GM18502 (cell line): ENCODE data around the gene OVAAL.
"Not testable (repeated sequence)": the region's sequence is repeated elsewhere in the genome, so short reads cannot be mapped to it uniquely, and the experiment has no call there.

Experiments used
- ATAC-seq: cut with Tn5 transposase; IDR thresholded peaks from one replicate; pipeline ENCODE4 v1.9.1; 2021; ENCODE audit warnings: mild to moderate bottlenecking; ENCODE audit not compliant: unreplicated experiment, poor library complexity

The OVAAL gene

DNA sequence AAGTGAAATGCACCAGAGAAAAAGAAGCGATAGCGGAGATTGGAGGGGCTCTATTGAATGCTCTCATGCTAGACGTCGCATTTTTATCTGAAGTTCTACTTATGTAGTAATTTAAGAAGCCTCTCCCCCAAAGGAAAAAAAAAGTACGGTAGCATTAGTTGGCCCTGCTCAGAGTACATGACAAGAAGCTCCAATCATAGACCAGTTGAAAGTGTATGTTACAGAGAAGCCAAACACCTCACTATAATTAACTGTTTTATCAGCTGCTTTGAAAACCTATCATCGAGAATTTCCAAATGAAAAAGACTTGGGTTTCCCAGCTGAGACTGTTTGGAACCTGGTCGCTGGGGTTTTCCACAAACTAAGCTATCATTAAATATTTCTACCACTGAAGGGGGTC lies 19.6 kb upstream of the OVAAL start:
- ATAC-seq, result no peak

DNA sequence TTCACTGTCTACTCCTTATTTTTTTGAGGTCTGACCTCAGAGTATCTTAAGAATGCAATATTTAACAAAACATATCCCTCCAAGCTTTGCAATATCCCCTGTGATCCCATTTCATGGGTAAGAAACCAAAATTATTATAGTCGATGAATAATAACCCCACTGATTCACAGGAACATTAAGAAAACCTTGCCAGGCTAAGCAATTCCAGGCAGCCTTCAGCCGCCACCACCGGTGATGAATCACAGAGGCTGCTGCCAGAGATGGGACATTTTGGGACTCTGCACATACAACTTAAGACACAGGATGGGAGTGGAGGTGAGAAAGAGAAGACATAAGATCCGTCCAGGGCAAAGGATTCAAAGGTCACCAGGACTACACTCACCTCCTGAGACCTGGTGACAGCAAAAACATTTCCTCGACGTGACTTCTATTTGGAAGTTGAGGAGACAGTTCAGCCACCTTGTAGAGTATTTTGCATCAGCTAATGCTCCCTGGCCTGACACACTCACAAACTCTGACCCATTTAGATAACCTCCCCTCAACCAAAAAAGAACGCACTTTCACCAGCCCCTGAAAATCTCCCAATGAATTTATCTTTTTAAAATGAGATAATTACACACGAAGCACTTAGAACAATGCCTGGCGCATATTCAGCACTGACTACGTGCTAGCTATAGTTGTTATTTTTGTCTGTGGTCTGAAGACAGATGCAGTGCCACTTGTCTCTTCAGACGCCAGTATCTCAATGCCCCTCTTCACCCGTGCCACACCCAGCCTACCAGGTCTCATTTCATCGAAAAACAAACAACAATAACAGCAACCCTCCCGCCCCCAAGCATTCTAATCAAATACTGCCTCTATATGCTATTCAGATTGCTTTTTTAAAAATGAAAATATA lies 17.8 kb upstream of the OVAAL start:
- ATAC-seq, result no peak

- no peak for ATAC-seq
Observed at GRCh38 chr1:180542113-180542837, 16.5 kb upstream of the OVAAL start.

GRCh38 chr1:180542838-180543145 lies 16.0 kb upstream of the OVAAL start:
- ATAC-seq, result no peak

GRCh38 chr1:180544050-180544449 lies 14.7 kb upstream of the OVAAL start:
- ATAC-seq, result no peak

- ATAC-seq, result no peak
Observed at GRCh38 chr1:180545991-180546390, 12.8 kb upstream of the OVAAL start.

DNA sequence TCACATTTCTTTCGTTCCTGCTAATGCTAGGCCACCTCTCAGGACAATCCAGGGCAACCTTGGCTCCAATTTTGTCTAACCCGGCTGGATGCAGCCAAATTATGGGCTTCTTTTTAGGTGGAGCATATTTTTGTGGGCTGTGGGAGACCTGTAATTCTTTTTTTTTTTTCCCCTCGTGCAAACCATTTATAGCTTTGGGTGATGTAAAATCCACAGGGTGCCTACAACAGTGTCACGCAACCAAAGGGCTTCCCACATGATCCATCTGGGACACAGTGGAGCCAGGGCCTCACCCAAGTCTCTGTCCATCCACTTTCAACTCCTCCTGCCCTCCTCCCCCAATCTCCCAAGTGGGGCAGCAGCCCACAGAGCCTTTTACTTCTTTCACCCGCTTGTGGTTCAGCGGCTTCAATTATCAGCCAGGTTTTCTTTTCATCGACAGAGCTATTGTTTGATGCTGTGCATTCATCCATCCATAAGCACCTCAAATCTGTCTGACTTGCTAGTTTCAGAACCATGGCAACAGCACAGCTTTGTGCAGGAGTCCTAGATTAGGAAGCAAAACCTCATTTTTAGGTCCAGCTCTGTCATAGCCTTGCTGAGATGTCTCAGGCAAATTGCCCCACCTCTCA lies 10.0 kb upstream of the OVAAL start:
- ATAC-seq, result no peak

DNA sequence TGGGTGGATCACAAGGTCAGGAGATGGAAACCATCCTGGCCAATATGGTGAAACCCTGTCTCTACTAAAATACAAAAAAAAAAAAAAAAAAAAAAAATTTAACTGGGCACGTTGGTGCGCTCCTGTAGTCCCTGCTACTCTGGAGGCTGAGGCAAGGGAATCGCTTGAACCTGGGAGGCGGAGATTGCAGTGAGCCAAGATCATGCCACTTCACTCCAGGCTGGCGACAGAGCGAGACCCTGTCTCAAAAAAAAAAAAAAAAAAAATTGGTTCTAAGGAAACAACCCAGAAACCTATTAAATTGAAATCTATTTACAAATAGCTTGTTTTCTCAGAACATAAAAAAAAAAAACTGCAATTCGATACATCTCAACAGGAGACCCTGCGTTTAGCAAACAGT lies 9.0 kb upstream of the OVAAL start:
- not testable (repeated sequence) for ATAC-seq

DNA sequence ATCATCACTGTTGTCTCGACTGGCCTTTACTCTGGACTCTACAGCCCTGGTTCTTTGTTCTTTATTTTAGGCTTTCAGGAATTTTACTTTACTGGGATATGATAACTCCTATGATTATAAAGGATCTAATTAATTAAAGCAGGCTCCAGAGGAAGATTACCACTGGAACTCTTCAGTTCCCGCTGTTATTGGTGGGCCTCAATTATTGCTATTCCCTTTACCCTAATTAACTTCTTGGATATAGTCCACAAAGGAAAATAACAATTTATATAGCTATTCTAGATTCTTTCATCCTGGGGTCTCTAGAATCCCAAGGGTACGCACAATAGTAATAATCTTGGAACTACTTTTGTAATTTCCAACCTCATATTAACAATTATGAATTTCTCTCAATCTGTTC lies 8.5 kb upstream of the OVAAL start:
- no peak for ATAC-seq

DNA sequence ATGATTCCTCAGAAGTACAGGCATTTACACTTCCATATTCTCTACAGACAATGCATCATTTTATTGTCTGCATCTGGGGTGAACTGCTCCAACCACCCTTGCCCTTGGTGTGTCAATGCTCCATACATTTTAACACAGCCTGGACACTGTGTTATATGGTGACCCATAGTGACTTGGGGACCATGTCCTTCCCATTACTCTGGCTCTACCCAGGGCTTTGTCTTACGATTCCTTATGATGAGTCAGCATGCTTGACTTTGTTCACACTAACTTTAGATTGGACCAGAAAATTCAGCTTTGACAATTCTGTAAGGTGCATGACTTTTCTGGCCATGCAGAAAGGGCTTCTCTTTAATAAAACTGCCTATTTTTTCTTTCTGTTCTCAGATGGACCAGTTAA lies 6.8 kb upstream of the OVAAL start:
- ATAC-seq, result no peak

DNA sequence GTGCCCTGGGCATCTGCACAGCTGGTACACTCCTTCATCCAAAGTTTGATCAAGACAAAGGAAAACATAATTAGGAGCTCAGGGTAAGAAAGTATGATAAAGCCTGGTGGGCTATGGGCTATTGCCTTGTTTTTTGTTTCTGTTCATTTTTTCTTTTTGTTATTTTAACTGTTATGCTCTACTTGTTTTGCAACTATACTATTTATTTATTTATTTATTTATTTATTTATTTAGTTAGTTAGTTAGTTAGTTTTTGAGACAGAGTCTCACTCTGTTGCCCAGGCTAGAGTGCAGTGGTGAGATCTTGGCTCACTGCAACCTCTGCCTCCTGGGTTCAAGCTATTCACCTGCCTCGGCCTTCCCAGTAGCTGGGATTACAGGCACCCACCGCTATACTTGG lies 5.7 kb upstream of the OVAAL start:
- ATAC-seq, result not testable (repeated sequence)

- ATAC-seq, result no peak
Observed at GRCh38 chr1:180555411-180555810, 3.4 kb upstream of the OVAAL start.

DNA sequence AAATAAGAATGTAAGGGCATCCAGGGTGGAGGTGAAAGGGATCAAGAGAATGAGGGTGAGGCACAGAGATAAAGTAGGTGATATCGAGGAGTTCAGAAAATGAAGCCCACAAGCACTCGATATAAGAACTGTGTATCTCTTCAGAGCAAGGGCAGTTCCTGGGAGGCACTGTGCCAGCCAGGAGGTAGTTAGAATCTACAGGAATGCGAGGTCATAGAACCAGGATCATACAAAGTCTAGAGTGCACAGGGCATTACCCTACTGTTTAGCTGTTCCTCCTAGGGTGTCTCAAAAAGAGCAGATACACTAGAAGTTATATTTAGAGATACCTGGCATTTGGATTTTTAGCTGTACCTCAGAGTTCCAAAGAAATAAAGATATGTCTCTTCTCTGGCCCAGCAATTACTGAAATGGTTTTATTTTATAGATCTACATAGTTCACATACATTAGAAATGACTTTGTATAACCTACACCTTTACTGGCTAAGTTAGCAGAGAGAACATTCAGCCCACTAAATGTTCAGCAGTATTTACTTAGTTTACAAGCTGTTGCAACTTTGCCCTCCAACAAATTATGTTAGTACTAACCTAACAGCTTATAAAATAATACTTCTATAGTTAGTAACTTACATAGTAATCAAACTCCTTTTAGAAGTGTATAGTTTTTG lies 1.6 kb downstream of the OVAAL start:
- no peak for ATAC-seq

GRCh38 chr1:180560868-180561600 lies 2.3 kb downstream of the OVAAL start:
- no peak for ATAC-seq

DNA sequence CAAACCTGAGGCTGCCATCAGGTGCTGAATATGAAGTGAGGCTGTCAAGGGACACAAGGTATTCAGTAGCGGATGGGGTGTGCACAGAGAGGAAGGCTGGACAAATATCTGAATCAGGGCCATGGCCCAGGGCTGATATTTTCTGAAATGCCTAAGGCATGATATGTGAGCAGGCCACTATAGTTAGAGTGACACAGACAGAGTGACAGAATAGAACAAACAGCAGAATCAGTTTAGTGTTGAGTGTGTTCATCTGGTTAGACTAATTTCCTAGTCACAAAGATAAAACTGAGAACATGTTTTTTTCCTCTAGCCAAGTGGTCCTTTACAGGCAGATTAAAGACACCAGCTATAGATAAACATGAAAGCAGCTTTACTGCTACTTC lies 3.9 kb downstream of the OVAAL start:
- no peak for ATAC-seq

GRCh38 chr1:180563026-180563827 lies 4.5 kb downstream of the OVAAL start:
- ATAC-seq, result no peak

DNA sequence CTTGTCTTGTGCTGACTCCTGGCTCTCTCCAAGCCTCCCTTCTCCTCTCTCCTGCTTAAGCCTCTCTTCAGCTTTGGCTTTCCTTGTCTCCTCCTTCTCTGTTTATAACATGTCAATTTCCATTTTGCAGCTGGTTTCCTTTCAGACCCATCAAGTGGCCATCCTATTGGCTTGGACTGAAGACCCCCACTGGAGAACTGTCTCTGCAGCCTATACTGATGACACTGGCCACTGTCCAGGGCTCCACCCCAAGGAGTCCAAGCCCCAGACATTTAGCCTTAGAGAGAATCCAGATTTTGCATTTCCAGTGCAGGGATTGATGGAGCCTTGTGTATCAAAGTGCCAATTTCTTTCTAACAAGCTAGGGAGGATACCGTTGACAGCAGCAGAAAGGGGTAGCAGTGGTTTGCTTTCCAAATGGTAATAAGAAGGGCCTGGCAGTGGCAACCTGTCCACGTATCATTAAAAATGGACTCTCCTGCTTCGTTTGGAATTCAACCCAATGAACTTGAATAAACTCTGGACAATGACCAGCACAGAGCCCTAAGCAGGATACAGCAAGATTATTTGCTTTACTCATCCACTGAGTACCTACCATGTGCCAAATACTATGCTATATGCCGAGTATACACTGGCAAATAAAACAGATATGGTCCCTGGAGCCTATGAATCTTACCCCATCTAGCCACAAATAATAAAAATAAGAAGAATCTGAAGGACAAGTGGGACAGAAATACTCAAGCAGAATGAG lies 6.5 kb downstream of the OVAAL start:
- no peak for ATAC-seq

- no peak for ATAC-seq
Observed at GRCh38 chr1:180566026-180566425, 7.3 kb downstream of the OVAAL start.

DNA sequence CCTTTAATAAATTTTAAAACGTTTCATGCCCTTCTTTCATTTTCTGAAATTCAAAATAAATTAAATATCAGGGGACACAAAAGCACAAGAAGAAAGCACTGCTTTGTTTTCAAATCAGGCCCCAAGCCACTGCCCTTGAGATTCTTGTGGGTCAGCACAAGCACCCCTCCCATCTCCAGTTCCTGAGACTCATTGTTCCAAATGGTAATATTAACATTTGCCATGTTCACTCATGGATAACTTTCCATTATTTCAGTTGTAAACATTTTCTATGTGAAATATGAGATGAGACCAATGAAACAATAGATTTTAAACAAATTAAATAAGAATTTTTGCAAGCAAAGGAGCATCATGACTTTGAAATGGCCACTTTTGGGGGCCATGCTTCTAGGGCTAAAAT lies 7.7 kb downstream of the OVAAL start:
- no peak for ATAC-seq
